Measurements from ENCODE around the gene CAMSAP3. TPM values are rescaled to one million over a fixed set of nuclear protein-coding genes. Genes with fewer than 3 reads are reported as not detected.

Gene CAMSAP3, protein sequence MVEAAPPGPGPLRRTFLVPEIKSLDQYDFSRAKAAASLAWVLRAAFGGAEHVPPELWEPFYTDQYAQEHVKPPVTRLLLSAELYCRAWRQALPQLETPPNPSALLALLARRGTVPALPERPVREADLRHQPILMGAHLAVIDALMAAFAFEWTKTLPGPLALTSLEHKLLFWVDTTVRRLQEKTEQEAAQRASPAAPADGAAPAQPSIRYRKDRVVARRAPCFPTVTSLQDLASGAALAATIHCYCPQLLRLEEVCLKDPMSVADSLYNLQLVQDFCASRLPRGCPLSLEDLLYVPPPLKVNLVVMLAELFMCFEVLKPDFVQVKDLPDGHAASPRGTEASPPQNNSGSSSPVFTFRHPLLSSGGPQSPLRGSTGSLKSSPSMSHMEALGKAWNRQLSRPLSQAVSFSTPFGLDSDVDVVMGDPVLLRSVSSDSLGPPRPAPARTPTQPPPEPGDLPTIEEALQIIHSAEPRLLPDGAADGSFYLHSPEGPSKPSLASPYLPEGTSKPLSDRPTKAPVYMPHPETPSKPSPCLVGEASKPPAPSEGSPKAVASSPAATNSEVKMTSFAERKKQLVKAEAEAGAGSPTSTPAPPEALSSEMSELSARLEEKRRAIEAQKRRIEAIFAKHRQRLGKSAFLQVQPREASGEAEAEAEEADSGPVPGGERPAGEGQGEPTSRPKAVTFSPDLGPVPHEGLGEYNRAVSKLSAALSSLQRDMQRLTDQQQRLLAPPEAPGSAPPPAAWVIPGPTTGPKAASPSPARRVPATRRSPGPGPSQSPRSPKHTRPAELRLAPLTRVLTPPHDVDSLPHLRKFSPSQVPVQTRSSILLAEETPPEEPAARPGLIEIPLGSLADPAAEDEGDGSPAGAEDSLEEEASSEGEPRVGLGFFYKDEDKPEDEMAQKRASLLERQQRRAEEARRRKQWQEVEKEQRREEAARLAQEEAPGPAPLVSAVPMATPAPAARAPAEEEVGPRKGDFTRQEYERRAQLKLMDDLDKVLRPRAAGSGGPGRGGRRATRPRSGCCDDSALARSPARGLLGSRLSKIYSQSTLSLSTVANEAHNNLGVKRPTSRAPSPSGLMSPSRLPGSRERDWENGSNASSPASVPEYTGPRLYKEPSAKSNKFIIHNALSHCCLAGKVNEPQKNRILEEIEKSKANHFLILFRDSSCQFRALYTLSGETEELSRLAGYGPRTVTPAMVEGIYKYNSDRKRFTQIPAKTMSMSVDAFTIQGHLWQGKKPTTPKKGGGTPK
- 0.41 and 0.82 TPM in 2 replicates for total RNA-seq

DNA sequence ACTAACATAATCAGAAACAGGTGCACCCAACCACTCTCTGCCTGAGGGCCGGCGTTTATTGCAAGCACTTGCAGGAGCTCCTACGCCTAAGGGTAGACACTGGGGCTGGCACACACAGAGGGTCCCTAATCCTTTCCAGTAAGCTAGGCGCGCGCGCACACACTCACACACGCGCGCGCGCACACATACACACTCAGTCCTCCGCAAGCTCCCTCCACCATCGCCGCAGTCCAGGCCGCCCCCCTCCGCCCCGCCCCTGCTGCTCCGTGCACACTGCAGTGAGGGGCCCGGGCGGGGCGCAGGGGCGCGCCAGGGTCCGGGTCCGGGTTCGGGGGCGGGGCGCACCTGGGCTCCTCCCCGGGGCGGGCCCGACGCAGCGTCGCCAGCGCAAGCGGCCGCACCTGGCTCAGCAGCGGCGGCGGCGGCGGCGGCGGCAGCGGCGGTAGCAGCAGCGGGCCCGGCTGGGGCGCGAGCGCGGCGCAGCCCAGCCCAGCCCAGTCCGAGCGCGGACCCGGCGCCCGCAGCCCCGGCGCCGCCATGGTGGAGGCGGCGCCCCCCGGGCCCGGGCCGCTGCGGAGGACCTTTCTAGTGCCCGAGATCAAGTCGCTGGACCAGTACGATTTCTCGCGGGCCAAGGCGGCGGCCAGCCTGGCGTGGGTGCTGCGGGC, at the start of gene CAMSAP3:
TSS of gene CAMSAP3 (plus strand) at position 398 of the 668 bp plus-strand sequence. CDS start at position 538, 140 bp downstream.
- no peak for DNase-seq (ENCODE audit: extremely low read depth, low read depth, low spot score)

DNA sequence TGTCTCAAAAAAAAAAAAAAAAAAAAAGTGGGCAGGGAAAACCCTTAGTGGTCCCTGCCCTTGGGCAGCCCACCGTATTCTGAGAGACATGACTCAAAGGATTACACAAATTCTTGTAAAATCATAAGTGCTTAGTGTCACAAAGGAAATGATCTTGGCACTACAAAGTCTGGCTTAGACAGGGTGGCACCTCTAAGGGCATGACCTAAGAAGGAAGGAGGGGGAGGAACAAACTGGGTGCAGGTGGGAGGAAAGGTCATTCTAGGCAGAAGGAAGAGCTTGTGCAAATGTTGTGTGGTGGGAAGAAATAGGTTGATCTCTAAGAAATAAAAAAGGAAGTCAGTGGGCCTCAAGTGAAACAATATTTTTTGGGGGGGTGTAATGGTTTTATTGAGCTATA, 49.8 kb upstream of the CAMSAP3 start:
- DNase-seq (ENCODE audit: extremely low read depth, low read depth, low spot score), result no peak

DNA sequence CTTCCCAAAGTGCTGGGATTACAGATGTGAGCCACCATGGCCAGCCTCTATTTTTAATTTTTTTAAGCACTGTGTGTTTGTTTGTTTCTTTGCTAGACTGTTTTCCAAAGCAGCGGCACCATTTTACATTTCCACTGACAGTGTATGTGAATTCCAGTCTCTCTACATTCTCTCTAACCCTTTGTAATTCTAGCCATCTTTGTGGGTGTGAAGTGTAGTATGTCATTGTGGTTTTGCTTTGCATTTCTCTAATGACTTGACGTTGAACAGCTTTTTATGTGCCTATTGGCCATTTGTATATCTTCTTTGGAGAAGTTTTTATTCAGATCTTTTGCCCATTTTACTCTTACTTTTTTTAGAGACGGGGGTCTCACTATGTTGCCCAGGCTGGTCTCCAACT, 48.5 kb upstream of the CAMSAP3 start:
- no peak for DNase-seq (ENCODE audit: extremely low read depth, low read depth, low spot score)

DNA sequence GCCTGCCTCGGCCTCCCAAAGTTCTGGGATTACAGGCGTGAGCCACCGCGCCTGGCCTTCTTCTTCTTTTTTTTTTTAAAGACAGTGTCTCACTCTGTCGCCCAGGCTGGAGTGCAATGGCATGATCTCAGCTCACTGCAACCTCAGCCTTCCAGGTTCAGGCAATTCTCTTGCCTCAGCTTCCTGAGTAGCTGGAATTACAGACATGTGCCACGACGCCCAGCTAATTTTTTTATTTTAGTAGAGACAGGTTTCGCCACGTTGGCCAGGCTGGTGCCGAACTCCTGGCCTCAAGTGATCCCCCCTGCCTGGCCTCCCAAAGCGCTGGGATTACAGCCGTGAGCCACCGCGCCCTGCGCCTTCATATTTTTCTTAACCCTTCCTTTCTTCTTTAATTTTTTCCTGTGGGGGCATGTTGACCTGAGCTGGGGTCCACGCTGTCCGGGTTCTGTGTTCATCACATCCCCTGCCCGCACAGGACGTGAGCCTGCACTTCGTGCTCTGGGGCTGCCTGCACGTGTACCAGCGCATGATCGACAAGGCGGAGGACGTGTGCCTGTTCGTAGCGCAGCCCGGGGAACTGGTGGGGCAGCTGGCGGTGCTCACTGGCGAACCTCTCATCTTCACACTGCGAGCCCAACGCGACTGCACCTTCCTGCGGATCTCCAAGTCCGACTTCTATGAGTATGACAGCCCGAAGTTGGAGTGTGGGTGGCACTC, 46.1 kb upstream of the CAMSAP3 start:
- no peak for DNase-seq (ENCODE audit: extremely low read depth, low read depth, low spot score)

DNA sequence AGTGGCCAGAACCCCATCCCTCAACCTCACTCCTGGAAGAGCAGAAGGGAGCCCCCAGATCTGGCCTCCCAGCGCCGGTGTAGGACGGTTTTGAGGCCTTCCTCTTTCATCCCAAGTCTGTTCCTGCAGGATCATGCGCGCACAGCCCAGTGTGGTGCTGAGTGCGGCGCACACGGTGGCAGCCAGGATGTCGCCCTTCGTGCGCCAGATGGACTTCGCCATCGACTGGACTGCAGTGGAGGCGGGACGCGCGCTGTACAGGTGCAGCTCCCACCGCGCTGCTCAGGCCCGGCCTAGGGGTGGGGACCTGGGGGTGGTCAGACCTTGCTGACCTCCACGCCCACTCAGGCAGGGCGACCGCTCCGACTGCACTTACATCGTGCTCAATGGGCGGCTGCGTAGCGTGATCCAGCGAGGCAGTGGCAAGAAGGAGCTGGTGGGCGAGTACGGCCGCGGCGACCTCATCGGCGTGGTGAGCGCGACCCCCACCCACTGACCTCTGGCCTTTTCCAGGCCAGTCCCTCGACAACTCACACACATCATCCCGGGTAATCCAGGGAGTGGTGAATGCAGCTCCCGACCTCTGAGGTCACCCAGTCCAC, 45.4 kb upstream of the CAMSAP3 start:
- no peak for DNase-seq (ENCODE audit: extremely low read depth, low read depth, low spot score)

DNA sequence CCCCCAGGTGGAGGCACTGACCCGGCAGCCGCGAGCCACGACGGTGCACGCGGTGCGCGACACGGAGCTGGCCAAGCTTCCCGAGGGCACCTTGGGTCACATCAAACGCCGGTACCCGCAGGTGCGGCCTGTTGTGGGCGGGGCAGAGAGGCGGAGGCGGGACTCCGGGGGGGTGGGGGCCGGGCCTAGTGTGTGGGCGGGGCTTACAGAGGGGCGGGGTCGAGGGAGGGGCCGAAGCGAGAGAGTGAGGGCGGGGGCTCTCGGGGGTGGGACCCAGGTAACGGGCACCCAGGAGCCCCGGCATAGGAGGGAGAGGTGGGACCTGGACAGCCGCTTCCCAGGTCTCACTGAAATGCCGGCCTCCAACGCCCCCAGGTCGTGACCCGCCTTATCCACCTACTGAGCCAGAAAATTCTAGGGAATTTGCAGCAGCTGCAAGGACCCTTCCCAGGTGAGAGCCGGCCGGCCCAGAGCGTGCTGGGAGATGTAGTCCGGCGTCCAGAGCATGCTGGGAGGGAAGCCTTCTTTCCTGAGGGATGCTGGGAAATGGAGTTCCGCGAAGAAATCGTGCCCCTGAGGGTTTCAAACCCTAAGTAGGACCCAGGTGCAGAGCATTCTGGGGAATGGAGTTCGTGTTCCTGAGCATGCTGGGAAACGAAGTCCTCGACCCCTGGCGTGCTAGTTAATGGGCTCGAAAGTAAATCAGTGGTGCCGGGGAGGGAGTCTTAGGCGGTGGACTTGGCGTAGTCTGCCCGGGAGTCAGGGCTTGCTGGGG, 44.5 kb upstream of the CAMSAP3 start:
- no peak for DNase-seq (ENCODE audit: extremely low read depth, low read depth, low spot score)

DNA sequence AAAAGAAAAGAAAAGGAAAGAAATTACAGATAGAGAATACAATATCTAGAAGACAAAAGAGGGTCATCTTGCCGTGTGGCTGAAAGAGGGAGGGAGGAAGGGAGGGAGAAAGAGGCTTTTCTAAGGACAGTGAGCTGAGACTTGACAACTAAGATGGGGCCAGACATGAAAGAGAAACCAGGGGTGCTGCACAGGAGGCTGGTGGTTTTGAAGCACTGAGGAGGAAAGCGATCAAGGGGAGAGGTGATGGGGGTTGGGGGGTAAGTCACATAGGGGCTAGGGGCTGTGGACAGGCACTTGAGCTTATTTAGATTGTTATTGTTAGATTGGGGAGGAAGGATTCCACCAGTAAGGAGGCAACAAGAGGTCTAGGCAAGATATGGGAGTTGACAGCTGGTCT, 42.9 kb upstream of the CAMSAP3 start:
- DNase-seq (ENCODE audit: extremely low read depth, low read depth, low spot score), result no peak

DNA sequence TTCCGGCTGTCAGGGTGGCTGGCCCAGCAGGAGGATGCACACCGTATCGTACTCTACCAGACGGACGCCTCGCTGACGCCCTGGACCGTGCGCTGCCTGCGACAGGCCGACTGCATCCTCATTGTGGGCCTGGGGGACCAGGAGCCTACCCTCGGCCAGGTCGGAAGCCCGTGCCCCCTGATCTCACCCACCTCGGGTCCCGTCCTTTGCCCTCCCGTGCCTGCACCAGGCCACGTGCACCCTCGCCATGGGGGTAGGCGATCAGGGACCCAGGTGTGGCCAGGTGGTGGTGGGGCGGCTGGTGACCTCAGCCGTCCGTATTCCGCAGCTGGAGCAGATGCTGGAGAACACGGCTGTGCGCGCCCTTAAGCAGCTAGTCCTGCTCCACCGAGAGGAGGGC, 41.1 kb upstream of the CAMSAP3 start:
- DNase-seq (ENCODE audit: extremely low read depth, low read depth, low spot score), result no peak

DNA sequence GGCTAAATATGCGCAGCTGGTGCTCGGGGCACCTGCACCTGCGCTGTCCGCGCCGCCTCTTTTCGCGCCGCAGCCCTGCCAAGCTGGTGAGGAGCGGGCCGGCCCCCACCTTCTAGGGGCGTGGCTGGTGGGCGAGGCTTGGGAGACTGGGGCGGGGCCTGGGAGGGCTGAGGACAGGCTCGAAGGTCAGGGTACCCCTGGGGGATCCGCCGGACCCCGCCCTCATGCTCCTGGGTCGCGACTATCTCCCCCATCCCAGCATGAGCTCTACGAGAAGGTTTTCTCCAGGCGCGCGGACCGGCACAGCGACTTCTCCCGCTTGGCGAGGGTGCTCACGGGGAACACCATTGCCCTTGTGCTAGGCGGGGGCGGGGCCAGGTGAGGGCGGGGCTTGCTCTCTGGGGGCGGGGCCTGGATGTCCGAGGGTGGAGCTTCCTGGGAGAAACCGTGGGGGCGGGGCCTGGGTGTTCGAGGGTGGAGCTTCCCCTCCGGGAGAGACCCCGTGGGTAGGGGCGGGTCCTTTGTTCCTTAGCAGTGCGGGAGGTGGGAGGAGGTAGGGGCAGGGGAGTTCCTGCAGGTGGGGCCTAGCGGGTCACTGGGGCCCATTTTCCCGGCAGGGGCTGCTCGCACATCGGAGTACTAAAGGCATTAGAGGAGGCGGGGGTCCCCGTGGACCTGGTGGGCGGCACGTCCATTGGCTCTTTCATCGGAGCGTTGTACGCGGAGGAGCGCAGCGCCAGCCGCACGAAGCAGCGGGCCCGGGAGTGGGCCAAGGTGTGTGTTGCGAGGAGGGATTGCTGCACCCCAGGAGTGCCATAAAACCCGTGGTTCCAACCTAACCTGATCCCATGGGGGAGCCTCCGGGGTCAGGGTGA, 40.4 kb upstream of the CAMSAP3 start:
- no peak for DNase-seq (ENCODE audit: extremely low read depth, low read depth, low spot score)

DNA sequence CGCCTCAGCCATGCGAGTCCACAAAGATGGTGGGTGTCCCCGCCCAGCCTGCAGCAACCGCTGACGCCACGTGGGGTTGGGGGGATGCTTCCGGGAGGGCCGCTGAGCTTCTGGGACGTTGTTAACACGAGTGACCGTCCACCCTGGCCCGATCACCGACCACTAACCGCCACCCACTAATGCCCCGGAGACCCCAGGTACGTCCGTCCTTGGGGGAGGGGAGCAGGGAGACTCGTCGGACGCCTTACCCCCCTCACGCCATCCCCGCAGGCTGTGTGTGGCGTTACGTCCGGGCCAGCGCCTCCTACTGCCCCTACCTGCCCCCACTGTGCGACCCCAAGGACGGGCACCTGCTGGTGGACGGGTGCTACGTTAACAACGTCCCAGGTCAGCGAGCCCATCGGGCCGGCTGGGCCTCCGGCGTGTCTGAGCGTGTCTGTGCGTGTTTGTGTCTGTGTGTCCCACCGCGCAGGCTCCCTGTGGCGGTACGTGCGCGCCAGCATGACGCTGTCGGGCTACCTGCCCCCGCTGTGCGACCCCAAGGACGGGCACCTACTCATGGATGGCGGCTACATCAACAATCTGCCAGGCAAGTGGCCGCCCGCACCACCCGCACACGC, 38.9 kb upstream of the CAMSAP3 start:
- no peak for DNase-seq (ENCODE audit: extremely low read depth, low read depth, low spot score)

DNA sequence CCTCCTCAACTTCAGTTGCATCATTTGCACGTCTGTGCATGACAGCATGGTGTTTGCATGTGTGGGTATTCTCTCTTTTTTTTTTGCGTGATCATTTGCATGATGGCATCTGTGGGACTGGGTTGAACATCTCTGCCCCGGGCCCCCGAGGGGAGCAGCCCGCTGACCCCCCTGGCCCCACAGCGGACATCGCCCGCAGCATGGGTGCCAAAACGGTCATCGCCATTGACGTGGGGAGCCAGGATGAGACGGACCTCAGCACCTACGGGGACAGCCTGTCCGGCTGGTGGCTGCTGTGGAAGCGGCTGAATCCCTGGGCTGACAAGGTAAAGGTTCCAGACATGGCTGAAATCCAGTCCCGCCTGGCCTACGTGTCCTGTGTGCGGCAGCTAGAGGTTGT, 37.0 kb upstream of the CAMSAP3 start:
- DNase-seq (ENCODE audit: extremely low read depth, low read depth, low spot score), result no peak

DNA sequence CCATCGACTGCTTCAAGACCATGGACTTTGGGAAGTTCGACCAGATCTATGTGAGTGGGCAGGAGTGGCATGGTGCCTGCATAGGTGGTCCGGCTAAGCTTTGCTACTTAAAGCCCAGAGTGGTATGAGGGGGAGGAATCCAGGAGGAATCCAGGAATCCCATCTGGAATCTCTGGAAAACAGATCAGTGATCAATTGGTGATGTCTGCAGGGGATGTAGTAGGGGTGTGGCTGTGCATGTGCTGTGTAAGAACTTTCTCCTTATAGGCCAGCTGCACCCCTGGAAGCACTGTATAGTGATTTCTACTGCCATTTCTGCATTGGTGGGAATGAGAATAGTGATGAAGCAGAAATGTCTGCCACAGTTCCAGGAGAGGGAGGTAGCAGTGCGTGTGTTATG, 36.6 kb upstream of the CAMSAP3 start:
- DNase-seq (ENCODE audit: extremely low read depth, low read depth, low spot score), result no peak

DNA sequence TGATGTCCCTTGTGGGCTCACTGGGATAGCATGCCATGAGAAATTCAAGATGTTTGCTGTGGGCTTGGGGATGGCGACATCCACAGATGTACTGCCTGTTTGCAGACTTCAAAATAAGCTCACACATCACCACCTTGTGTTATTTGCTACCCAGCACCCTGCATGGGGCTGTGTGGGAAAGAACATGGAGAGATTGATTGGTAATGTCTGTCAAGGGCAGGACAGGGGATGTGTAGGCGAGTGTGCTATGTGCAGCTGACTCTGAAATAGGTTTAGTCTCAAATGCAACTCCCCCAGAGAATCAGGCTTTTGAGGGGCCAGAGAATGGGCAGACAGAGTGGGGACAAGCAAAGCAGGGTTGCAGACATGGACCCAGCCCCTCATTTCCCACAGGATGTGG, 35.4 kb upstream of the CAMSAP3 start:
- DNase-seq (ENCODE audit: extremely low read depth, low read depth, low spot score), result no peak

DNA sequence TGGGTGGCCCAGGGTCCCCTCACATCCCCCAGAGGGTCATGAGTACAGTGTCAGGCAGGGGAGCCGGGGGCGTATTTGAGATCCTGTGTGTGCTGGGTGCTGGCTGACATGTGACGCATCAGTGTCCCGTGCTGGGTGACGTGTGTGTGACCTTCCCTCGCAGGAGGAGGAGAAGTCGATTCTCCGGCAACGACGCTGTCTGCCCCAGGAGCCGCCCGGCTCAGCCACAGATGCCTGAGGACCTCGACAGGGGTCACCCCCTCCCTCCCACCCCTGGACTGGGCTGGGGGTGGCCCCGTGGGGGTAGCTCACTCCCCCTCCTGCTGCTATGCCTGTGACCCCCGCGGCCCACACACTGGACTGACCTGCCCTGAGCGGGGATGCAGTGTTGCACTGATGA, 34.3 kb upstream of the CAMSAP3 start:
- DNase-seq (ENCODE audit: extremely low read depth, low read depth, low spot score), result no peak

DNA sequence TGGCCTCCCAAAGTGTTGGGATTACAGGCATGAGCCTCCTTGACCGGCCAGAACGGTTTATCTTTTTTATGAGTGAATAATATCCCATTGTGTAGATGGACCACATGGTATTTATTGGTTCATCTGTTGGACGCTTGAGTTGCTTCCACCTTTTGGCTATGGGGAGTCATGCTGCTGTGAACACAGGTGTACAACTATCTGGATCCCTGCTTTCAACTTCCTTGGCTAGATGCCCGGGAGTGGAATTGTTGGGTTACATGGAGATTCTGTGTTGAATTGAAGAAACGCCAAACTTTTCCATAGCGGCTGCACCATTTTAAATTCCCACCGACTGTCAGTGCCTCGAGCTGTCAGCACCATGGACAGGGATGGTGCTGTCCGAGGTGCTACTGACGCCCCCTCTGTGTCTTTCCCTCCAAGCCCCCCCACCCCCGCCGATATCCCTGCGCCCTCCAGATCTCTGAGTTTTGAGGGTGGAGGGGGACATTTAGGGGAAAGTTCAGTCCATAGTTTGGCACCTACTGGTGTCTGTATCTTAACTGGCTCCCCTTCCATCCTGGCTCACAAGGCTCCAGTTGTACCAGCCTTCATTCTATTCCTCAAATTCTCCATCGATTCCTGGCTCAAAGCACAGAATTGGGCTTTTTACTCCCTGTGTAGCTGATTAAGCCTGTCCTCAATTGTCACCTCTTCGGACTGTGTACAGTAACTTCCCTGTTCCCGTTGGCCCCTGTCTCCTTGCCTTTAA, 32.8 kb upstream of the CAMSAP3 start:
- DNase-seq (ENCODE audit: extremely low read depth, low read depth, low spot score), result no peak

DNA sequence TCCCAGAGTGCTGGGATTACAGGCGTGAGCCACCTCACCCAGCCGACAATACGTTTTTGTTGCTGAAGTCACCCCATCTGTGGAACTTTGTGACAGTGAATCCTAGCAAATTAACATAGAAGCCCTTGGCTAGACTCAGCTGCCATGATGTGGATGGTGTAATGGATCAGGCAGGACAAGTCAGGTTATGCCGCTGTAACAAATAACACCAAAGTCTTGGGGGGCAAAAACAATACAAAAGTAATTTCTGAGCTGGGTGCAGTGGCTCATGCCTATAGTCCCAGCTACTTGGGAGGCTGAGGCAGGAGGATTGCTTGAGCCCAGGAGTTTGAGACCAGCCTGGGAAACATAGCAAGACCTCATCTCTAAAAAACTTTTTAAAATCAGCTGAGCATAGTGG, 30.8 kb upstream of the CAMSAP3 start:
- no peak for DNase-seq (ENCODE audit: extremely low read depth, low read depth, low spot score)

DNA sequence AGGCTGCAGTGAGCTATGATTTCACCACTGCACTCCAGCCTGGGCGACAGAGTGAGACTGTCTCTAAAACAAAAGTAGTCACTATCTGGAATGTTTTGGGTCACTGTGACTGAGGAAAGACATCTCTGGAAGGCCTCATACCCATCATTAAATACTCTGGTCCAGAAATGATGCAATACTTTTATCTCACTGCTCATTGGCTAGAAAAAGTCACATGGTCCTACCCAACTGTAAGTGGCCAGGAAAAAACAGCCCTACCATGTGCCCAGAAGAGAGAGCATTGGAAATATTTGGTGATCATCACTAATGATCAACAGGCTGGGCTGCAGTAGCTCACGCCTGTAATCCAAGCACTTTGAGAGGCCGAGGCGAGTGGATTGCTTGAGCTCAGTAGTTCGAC, 30.3 kb upstream of the CAMSAP3 start:
- no peak for DNase-seq (ENCODE audit: extremely low read depth, low read depth, low spot score)

Measured in glomerular endothelial cell (primary cell).